HUES64 (cell line): ENCODE measurements around the gene PARM1.

ENCODE experiments used
- H3K27ac ChIP-seq: 2 replicates; pipeline ENCODE4 v1.7.0; 2013; ENCODE audit warnings: low read depth, low read length, inconsistent platforms
- H3K27me3 ChIP-seq: 2 replicates; pipeline ENCODE4 v1.6.1; 2013; ENCODE audit warnings: mild to moderate bottlenecking, low read length; ENCODE audit not compliant: insufficient read depth
- H3K36me3 ChIP-seq: 2 replicates; pipeline ENCODE4 v1.6.1; 2013; ENCODE audit warnings: mild to moderate bottlenecking, low read length; ENCODE audit not compliant: insufficient read depth
- H3K4me1 ChIP-seq: 2 replicates; pipeline ENCODE4 v1.6.1; 2013; ENCODE audit warnings: mild to moderate bottlenecking, low read length, moderate library complexity; ENCODE audit not compliant: insufficient read depth
- H3K4me3 ChIP-seq: 2 replicates; pipeline ENCODE4 v1.5.1; 2013; ENCODE audit warnings: mild to moderate bottlenecking, low read length, moderate library complexity
- H3K9ac ChIP-seq: 2 replicates; pipeline ENCODE4 v1.6.1; 2013; ENCODE audit warnings: mild to moderate bottlenecking, low read depth, low read length
- H3K9me3 ChIP-seq: 2 replicates; pipeline ENCODE4 v1.6.1; 2013; ENCODE audit warnings: low read depth, low read length; ENCODE audit not compliant: insufficient read depth
- WGBS: fragments of 150-250, 120-280 bp; methylation state at CpG from one replicate; pipeline ENCODE4 v1.1.7; 2013; ENCODE audit warnings: missing lambda C conversion rate; 5-methylcytosine and 5-hydroxymethylcytosine counted together

Gene PARM1

DNA sequence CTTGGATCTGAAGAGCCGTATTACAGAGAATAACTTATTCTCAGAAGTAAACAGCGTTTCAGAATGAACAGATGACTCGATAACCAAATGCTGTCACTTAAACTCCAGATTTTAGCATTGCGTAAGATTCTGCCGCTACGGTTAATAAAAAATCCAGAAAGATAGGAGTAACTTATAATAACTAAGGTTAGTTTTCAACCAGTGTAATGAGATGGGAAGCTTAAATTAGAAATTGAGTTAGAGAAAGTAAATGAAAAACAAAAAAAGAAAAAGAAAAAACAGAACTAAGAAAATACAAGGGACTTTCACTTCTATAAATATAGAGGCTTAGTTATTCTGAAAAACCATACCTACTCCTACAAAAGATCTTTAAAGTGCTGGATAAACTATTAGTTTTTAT, 13.1 kb upstream of the PARM1 start:
- Histone ChIP-seq H3K27ac (no peak overlapping the region), H3K4me1 (no peaks in the 10 kb centered on the region), H3K4me3 (no peak overlapping the region), H3K9ac (no peak overlapping the region), H3K27me3 (no peaks in the 10 kb centered on the region), H3K9me3 (no peaks in the 10 kb centered on the region), H3K36me3 (no peaks in the 10 kb centered on the region)
- WGBS = 96% methylated on average over 6 of the region's 6 CpGs

DNA sequence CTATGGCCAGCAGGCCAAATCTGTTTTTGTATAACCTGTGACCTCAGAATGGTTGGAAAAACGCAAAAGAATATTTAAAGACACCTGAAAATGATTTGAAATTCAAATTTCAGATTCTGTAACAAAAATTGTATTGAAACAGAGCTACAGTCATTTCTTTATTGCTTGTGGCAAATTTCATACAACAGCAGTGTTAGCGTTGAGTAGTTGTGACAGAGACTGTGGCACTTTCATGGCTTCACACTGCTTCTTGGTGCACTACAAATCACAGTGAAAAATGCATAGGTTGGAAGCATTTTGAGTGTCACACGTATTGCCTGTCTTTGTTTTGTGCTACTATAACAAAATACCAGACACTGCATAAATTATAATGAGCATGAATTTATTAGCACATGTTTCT, 12.2 kb upstream of the PARM1 start:
- no peaks in the 10 kb centered on the region for H3K9me3 ChIP-seq
- no peaks in the 10 kb centered on the region for H3K27me3 ChIP-seq
- H3K9ac ChIP-seq = no peak overlapping the region
- H3K4me3 ChIP-seq = no peak overlapping the region
- no peak overlapping the region for H3K27ac ChIP-seq
- 85% methylated on average over 3 of the region's 3 CpGs for WGBS
- no peaks in the 10 kb centered on the region for H3K36me3 ChIP-seq
- peaks cover 4% of the 10 kb centered on the region for H3K4me1 ChIP-seq

DNA sequence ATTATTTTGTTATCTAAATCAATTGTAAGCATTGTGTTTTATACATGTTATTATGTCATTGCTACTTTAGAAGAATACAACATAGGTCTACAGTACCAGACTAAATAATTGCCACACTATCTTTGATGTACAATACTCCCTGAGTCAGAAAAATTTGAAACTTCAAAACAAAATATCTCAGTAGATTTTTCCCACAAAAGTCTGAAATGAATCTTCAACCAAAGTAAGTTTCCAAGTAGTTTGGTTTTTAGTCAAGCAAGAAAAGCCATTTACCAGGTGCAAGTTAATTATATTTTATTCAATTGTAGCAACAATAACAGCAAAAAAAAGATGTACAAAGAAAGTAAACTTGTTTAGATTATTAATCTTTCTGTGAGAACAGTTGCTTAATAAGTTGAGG, 11.4 kb upstream of the PARM1 start:
- Histone ChIP-seq H3K9ac (no peak overlapping the region), H3K9me3 (no peaks in the 10 kb centered on the region), H3K4me1 (peaks cover 12% of the 10 kb centered on the region), H3K27ac (no peak overlapping the region), H3K4me3 (no peak overlapping the region), H3K36me3 (no peaks in the 10 kb centered on the region), H3K27me3 (no peaks in the 10 kb centered on the region)

DNA sequence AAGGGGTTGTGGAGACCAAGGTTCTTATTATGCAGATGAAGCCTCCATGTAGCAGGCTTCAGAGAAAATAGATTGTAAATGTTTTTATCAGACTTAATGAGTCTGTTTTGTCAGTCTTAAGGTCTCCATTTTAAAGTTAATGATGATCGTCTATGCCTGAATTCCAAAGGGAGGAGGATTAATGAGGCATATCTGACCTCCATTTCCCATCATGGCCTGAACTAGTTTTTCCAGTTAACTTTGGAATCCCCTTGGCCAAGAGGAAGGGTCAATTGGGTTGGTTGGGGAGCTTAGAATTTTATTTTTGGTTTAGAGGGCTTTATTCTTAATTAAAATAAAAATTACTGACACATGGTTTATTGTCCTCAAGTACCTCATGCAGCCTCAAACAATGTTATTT, 6.9 kb upstream of the PARM1 start:
- no peaks in the 10 kb centered on the region for H3K9me3 ChIP-seq
- no peak overlapping the region; the same call in 1 of the 2 replicates for H3K27ac ChIP-seq
- no peaks in the 10 kb centered on the region for H3K27me3 ChIP-seq
- no peaks in the 10 kb centered on the region for H3K36me3 ChIP-seq
- H3K4me1 ChIP-seq = peaks cover 23% of the 10 kb centered on the region
- H3K4me3 ChIP-seq = no peak overlapping the region
- WGBS = 73% methylated on average over 1 of the region's 1 CpG
- no peak overlapping the region for H3K9ac ChIP-seq

DNA sequence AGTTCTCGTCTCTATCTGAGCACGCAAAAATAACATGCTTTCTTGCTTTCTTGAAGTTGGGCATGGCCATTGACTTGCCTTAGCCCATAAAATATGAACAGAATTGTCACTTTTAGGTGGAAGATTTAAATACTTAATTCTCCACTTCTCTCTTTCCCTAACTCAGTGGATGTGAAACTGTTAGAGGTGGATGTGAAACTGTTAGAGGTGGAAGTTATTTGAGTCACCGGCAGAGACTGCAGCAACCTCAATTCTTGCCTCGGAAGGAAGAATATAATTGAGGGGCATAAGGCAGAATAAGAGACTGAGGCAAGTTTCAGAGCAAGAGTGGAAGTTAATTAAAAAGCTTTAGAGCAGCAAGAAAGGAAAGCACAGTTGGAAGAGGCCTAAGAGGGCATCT, 2.8 kb upstream of the PARM1 start:
- no peaks in the 10 kb centered on the region for H3K36me3 ChIP-seq
- no peak overlapping the region for H3K9ac ChIP-seq
- H3K27me3 ChIP-seq = peaks cover 22% of the 10 kb centered on the region
- 95% methylated on average over 4 of the region's 4 CpGs for WGBS
- H3K27ac ChIP-seq = no peak overlapping the region
- H3K9me3 ChIP-seq = no peaks in the 10 kb centered on the region
- H3K4me1 ChIP-seq = peaks cover 32% of the 10 kb centered on the region
- no peak overlapping the region for H3K4me3 ChIP-seq

DNA sequence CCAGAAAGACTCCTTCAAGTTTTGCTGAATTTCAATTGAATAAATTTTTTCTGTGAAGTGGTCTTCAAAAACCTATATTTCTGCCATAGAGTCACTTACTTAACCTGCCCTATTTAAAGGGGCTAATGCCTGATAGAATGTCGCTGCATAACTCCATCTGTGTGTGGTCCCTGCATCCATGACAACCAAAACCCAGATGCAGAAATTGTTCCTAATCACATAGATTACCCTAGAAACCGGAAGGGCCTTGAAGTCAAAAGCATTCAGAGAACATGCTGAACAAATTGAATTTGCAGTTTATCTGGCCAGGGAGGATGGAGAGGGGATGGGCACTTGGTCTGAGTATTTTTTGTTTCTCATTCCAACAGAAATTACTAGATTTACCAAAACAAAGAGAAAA, 1.5 kb upstream of the PARM1 start:
- Histone ChIP-seq H3K9ac (no peak overlapping the region), H3K4me1 (peaks cover 24% of the 10 kb centered on the region), H3K27ac (no peak overlapping the region), H3K9me3 (no peaks in the 10 kb centered on the region), H3K4me3 (no peak overlapping the region), H3K36me3 (no peaks in the 10 kb centered on the region), H3K27me3 (peaks cover 33% of the 10 kb centered on the region)
- 91% methylated on average over 2 of the region's 2 CpGs for WGBS

DNA sequence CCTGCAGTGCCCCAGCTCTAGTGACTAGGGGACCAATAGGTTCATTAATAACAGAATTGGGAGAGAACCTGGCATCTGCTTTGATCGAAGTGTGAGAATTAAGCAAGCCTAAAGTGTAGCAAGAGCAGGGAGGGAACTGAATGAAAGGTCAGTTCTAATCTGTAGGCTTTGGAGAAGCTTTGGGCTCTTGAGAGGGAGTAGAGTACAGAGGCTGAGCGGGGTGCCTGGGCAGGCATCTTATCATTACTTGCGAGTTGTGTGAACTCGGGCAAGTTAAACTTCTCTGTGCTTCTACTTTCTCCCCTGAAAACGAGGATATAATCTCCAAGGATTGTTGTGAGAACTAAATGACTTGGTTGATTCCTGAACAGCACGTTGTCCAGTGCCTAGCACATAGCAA, 906 bp upstream of the PARM1 start:
- Histone ChIP-seq H3K4me3 (no peak overlapping the region), H3K9ac (no peak overlapping the region), H3K4me1 (peaks cover 22% of the 10 kb centered on the region), H3K27ac (no peak overlapping the region), H3K9me3 (no peaks in the 10 kb centered on the region), H3K36me3 (no peaks in the 10 kb centered on the region), H3K27me3 (peaks cover 38% of the 10 kb centered on the region)
- WGBS = 92% methylated on average over 6 of the region's 6 CpGs

DNA sequence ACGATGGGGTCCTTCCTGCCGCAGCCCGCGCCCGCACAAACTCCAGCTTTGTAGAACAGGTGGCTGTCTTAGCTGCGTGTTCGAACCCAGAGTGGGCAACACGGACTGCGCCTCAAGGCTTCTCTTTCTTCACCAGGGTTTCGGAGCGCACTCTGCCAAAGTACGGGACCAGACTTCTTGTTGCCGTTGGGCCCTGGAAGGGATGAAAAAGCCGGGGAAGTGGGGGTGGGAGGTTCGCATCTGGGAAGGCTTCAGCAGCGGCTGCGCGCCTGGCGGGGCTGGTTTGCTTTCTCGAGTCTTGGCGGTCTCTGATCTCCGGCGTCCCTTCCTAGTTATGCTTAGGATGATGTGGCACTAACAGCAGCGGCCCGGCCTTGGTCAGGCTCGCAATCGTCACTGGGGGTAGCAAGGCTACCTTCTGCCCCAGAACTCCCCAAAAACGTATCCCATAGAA, 673 bp downstream of the PARM1 start:
- no peaks in the 10 kb centered on the region for H3K9me3 ChIP-seq
- H3K4me1 ChIP-seq = peaks cover 22% of the 10 kb centered on the region
- H3K9ac ChIP-seq = peak overlapping the region; percentile 23
- H3K36me3 ChIP-seq = no peaks in the 10 kb centered on the region
- 2% methylated on average over 28 of the region's 28 CpGs for WGBS
- H3K27me3 ChIP-seq = peaks cover 43% of the 10 kb centered on the region
- no peak overlapping the region for H3K27ac ChIP-seq
- H3K4me3 ChIP-seq = peak overlapping the region; percentile 68

DNA sequence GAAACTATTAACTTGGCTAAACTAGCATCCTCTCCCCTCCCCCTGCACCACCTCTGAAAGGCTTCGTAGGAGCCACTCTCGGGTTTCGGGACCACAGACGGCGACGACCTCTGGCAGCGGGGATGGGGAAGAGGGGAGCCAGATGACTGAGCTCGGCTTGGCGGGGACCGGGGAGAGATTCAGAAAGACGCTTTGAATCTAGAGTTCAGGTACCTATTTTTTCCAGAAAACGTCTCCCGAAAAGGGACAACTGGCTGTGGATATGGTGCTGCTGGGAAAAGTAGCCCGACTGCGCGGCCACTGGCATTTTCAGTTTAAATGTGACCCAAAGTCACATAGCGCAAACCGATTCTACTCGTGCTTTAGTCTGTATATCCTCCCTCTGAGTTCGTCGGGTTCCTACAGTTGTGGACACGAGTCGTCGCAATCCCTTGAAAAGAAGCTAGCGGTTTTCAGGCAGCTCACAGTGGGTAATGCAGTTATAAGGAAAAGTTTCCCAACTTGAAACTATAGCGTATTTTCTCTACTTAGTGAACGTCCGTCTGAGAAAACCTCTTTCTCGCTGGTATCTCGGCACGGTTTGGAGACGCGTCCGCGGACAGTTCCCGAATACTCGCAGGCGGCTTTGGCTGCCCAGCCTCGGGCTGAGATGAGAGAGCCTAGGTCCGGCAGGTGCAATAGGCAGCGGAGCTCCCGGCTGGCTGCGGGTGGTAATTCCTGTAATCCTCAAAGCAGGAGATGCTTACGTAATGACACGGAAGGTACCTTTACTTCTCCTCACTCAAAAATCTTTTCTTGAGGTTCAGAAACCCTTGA, 1.3 kb downstream of the PARM1 start:
- 1% methylated on average over 45 of the region's 45 CpGs for WGBS
- H3K9ac ChIP-seq = no peak overlapping the region
- no peaks in the 10 kb centered on the region for H3K36me3 ChIP-seq
- peak overlapping the region; percentile 68 for H3K4me3 ChIP-seq
- peaks cover 19% of the 10 kb centered on the region for H3K4me1 ChIP-seq
- H3K27me3 ChIP-seq = peaks cover 43% of the 10 kb centered on the region
- H3K9me3 ChIP-seq = no peaks in the 10 kb centered on the region
- H3K27ac ChIP-seq = no peak overlapping the region

DNA sequence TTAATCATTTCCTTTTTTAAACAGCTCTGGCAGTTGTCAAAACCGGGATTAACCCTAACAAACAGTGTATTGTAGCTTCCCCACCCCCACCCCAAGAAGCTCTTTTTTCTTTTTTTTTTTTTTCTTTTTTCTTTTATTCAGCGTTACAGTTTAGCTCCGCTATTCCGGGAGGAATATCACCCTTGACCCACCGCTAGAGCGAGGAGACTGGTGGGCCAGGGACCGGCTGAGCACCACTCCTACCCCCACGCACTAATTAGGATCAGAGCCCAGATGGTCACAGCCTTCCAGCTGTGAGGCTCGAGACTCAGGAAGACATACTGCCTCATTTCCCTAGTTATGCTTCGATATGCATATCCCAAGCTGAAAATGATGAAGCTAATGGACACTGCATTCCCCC, 2.0 kb downstream of the PARM1 start:
- 12% methylated on average over 10 of the region's 10 CpGs for WGBS
- H3K36me3 ChIP-seq = no peaks in the 10 kb centered on the region
- H3K4me1 ChIP-seq = peaks cover 14% of the 10 kb centered on the region
- H3K4me3 ChIP-seq = peak overlapping the region; percentile 68
- no peaks in the 10 kb centered on the region for H3K9me3 ChIP-seq
- H3K27ac ChIP-seq = no peak overlapping the region
- no peak overlapping the region for H3K9ac ChIP-seq
- peaks cover 43% of the 10 kb centered on the region for H3K27me3 ChIP-seq

DNA sequence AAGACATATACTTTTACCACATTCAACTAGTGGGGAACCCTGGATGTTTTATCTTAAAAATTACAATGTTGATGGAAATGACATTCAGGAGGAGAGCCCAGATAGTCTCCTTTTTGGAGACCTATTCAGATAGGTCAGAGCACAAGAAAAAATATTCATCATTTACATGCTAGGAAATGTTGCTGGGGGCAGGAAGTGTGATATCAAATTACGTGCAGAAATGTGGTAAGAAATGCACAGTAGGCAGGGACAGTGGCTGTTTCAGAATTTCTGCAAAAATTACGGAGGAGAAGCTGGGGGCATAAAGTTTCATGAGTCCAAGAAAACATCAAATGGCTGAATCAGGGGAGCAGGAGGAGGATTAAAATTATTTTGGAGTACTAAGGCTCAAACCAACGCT, 8.2 kb downstream of the PARM1 start:
- Histone ChIP-seq H3K4me3 (no peak overlapping the region), H3K4me1 (peaks cover 12% of the 10 kb centered on the region), H3K36me3 (no peaks in the 10 kb centered on the region), H3K9me3 (no peaks in the 10 kb centered on the region), H3K27ac (no peak overlapping the region), H3K9ac (no peak overlapping the region), H3K27me3 (peaks cover 11% of the 10 kb centered on the region)
- 82% methylated on average over 3 of the region's 3 CpGs for WGBS
